HUES48 (cell line): ENCODE results near the gene DIP2C.

Experiments used
- H3K27ac ChIP-seq: one replicate; pipeline ENCODE4 v1.7.0; 2013; ENCODE audit warnings: low read depth, low read length, inconsistent platforms
- H3K27me3 ChIP-seq: 2 replicates; pipeline ENCODE4 v1.6.1; 2013; ENCODE audit warnings: mild to moderate bottlenecking, low read length; ENCODE audit not compliant: control insufficient read depth, insufficient read depth
- H3K36me3 ChIP-seq: 2 replicates; pipeline ENCODE4 v1.6.1; 2013; ENCODE audit warnings: low read length; ENCODE audit not compliant: control insufficient read depth, insufficient read depth
- H3K4me1 ChIP-seq: 2 replicates; pipeline ENCODE4 v1.6.1; 2013; ENCODE audit warnings: mild to moderate bottlenecking, low read length; ENCODE audit not compliant: control insufficient read depth, insufficient read depth
- H3K4me3 ChIP-seq: 2 replicates; pipeline ENCODE4 v1.5.1; 2013; ENCODE audit warnings: mild to moderate bottlenecking, low read depth, low read length
- H3K9ac ChIP-seq: 2 replicates; pipeline ENCODE4 v1.6.1; 2013; ENCODE audit warnings: mild to moderate bottlenecking, low read depth, low read length, moderate library complexity
- H3K9me3 ChIP-seq: 2 replicates; pipeline ENCODE4 v1.6.1; 2013; ENCODE audit warnings: low read length; ENCODE audit not compliant: control insufficient read depth, insufficient read depth

Gene DIP2C

DNA sequence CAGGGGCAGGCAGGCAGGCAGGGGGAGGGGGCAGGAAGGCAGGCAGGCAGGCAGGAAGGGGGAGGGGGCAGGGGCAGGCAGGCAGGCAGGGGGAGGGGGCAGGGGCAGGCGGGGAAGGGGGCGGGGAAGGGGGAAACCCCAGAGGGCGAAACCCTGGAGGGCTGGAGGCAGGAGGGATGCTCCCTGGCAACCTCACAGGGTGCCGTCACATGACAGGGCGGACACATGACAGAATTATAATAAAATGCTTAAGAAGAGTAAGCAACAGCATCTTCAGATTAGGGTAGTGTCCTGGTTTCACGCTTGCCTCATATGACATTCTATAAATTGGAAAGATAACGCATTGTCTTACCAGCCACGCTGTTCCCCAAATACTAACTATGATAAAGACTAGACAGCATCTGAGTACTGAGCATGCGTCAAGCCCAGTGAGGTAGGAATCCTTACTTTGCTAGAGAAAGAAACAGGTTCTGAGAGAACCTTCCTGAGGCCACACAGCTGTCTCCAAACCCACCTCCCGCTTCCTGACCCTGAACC, 131.6 kb downstream of the DIP2C start:
- H3K27ac ChIP-seq, result no peak overlapping the region
- H3K4me3 ChIP-seq, result no peak overlapping the region
- H3K9ac ChIP-seq, result no peak overlapping the region
- H3K4me1 ChIP-seq, result peaks cover 25% of the 10 kb centered on the region
- H3K9me3 ChIP-seq, result no peaks in the 10 kb centered on the region
- H3K36me3 ChIP-seq, result no peaks in the 10 kb centered on the region
- no peaks in the 10 kb centered on the region for H3K27me3 ChIP-seq

DNA sequence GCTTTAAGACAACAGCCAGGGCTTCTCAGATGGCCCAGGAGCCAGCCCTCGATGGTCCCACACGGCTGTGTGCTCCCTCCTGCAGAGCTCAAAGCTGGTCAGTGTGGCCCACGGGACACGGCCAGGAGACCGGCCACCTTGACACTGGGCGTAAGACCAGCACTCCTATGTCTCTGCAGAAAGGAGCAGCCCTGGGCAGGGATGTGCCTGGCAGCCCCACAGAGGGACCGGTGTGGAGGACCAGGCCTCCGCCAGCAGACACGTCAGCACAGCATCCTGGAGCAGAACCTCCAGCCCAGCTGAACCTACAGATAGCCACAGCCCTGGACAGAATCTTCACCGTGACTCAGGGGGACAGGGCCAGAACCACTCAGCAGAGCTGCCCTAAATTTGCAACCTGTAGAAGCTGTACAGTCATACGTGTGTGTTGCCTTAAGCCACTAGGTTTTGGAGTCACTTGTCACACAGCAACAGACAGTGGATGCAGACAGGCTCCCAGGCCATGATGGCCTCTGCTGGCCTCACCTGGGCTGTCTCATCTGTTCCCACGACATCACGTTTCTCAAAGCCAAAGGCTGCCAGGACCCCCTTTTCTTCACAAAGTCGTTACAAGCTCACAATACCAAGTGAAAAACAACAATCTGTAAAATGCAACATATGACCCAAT, 132.4 kb downstream of the DIP2C start:
- Histone ChIP-seq H3K4me1 (peaks cover 25% of the 10 kb centered on the region), H3K27ac (no peak overlapping the region), H3K36me3 (no peaks in the 10 kb centered on the region), H3K9ac (no peak overlapping the region), H3K9me3 (no peaks in the 10 kb centered on the region), H3K4me3 (no peak overlapping the region), H3K27me3 (no peaks in the 10 kb centered on the region)

DNA sequence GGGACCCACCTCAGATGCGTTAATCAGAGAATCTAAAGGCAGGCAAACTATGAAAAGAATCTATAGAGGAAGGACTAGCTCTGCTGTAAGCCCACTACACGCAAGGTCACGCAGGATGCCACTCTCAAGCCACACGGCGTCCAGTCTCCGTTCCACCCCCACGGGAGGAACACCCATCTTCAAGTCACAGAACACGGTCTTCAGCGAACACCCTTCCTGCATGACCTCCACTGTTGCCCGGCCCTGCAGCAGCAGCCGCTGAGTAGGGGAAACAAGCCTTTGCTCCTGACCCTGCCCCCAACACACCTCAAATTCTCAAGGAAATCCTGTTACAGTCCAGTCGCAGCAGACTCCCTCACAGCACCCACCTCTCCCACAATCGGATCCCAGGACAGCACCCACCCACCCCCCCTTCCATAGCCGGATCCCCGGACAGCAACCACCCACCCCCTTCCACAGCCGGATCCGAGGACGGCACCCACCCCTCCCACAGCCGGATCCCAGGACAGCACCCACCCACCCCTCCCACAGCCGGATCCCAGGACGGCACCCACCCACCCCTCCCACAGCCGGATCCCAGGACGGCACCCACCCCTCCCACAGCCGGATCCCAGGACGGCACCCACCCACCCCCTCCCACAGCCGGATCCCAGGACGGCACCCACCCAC, 133.7 kb downstream of the DIP2C start:
- Histone ChIP-seq H3K36me3 (no peaks in the 10 kb centered on the region), H3K27ac (no peak overlapping the region), H3K9ac (no peak overlapping the region), H3K4me1 (peaks cover 25% of the 10 kb centered on the region), H3K9me3 (no peaks in the 10 kb centered on the region), H3K27me3 (no peaks in the 10 kb centered on the region), H3K4me3 (no peak overlapping the region)

DNA sequence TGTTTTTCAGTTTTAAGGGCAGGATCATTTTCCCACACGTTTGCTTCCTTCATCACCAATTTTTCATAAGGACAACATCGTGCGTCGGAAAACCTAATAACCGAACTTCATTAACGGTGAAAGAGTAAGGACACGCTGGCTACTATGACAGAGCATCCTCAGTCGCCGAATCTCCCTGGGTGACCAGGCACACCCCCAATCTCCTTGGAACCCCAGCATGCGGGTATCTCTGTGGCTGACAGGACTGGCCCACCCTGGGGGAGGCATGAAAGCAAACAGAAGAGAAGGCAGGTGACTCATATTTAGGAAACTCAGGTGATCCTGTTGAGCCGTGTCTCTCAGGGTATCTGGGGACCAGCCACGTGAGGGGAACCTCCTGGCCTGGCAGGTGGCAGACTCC, 134.2 kb downstream of the DIP2C start:
- Histone ChIP-seq H3K9me3 (no peaks in the 10 kb centered on the region), H3K27ac (no peak overlapping the region), H3K4me3 (no peak overlapping the region), H3K36me3 (no peaks in the 10 kb centered on the region), H3K9ac (no peak overlapping the region), H3K27me3 (no peaks in the 10 kb centered on the region), H3K4me1 (peaks cover 25% of the 10 kb centered on the region)

DNA sequence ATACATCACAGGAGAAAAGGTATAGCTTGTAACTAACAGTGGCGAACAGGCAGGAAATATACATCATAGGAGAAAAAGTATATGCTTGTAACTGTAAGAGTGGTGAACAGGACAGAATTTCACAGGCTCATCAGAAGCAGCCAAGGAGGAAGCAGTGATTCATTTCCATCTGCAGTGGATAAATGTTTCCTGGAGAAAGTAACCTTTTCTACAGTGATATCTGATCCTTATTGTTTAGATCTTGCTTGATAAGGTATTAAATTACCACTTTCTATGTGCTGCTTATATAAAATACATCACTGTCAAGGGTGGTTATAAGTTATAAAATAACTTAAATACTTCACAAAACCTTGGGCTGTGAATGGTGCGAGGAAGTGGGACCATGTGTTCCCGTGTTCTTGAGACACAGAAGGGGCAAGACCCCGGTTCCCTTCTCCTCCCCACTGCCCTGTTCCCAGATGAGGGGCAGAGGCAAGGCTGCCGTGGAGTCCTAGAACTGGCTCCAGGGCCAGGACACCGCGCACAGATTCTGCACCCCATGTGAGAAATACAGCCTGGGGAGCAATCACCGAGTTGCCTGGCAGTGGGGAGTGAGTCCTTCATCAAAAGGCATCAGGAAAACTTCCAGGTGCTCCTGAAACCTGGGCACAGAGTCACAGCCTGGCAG, 135.2 kb downstream of the DIP2C start:
- Histone ChIP-seq H3K4me1 (peaks cover 17% of the 10 kb centered on the region), H3K27ac (no peak overlapping the region), H3K27me3 (no peaks in the 10 kb centered on the region), H3K9me3 (no peaks in the 10 kb centered on the region), H3K36me3 (no peaks in the 10 kb centered on the region), H3K9ac (no peak overlapping the region), H3K4me3 (no peak overlapping the region)

DNA sequence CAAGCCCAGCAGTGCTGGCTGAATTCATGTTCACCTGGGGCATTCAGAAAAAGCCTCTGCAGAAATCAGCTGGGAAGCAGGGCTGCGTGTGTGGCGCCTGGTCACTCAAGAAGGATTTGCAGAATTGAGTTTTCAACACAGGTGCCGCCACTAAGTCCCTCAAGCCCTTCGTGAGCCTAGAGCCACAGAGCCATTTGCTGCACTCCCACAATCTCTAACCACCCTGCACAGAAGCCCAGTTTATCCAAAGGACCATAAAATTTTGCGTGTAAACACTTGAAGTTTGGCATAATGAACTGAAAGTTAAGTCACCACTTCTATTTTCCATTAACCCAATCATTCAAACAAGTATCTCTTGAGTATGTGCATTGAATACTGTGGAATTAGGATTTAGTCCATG, 136.2 kb downstream of the DIP2C start:
- H3K9me3 ChIP-seq, result no peaks in the 10 kb centered on the region
- H3K36me3 ChIP-seq, result no peaks in the 10 kb centered on the region
- H3K4me1 ChIP-seq, result peaks cover 11% of the 10 kb centered on the region
- H3K27me3 ChIP-seq, result no peaks in the 10 kb centered on the region
- no peak overlapping the region for H3K4me3 ChIP-seq
- no peak overlapping the region for H3K9ac ChIP-seq
- H3K27ac ChIP-seq, result no peak overlapping the region

DNA sequence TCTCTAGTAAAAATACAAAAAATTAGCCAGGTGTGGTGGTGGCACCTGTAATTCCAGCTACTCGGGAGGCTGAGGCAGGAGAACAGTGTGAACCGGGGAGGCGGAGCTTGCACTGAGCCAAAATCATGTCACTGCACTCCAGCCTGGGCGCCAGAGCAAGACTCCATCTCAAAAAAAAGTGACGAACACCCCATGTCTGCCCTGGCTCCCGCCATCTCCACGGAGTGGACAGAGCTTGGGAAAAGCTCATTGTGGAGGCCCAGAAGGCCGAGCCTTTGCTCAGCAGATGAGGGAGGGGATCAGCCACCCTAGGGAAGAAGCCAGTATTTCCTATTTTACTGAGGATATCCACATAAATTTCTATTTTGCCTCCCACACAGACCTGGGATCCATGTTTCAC, 136.8 kb downstream of the DIP2C start:
- no peaks in the 10 kb centered on the region for H3K36me3 ChIP-seq
- no peak overlapping the region for H3K27ac ChIP-seq
- H3K9ac ChIP-seq, result no peak overlapping the region
- peaks cover 9% of the 10 kb centered on the region for H3K4me1 ChIP-seq
- no peaks in the 10 kb centered on the region for H3K9me3 ChIP-seq
- no peak overlapping the region for H3K4me3 ChIP-seq
- H3K27me3 ChIP-seq, result no peaks in the 10 kb centered on the region

DNA sequence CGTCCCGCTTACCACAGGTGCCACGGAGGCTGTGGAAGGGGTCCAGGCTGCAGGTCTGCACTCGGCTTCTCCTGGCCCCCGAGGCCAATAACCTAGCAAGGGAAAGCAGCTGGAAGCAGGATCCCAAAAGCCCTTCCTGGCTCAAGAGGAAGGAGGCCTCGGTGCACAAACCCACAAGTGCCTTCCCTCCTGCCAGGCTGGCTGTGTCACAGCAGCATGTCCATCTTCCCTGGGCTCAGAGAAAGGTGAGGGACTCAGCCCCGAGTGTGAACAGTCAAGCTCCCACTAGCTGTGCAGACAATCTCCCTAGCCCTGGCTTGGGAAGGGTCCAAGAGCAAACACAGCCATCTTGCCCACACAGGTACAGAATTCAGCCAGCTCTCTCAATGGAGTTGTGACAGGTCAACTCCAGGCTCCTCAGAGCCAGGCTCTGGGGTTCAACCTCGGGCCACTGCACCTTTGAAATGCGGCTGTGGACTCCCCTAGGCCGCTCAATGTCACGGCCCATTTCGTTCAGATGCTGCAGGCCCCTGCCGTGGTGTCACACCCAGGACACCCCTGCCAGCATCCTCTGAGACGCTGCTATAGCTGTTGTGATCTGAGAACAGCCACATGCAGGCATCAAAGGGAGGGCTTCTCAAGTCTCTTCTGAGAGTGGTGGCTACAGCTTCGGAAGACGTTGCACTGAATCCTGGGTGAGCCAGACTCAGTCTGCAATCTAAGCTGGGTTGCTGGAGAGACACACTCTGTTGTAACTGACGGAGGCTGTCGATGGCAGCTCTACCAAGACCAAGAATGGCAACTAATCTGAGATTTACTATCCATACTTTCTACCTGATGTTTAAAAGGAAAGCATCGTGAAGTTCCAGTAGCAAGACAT, 137.9 kb downstream of the DIP2C start:
- no peaks in the 10 kb centered on the region for H3K27me3 ChIP-seq
- H3K4me1 ChIP-seq, result peaks cover 13% of the 10 kb centered on the region
- H3K36me3 ChIP-seq, result no peaks in the 10 kb centered on the region
- H3K9me3 ChIP-seq, result no peaks in the 10 kb centered on the region
- no peak overlapping the region for H3K4me3 ChIP-seq
- H3K27ac ChIP-seq, result no peak overlapping the region
- no peak overlapping the region for H3K9ac ChIP-seq

DNA sequence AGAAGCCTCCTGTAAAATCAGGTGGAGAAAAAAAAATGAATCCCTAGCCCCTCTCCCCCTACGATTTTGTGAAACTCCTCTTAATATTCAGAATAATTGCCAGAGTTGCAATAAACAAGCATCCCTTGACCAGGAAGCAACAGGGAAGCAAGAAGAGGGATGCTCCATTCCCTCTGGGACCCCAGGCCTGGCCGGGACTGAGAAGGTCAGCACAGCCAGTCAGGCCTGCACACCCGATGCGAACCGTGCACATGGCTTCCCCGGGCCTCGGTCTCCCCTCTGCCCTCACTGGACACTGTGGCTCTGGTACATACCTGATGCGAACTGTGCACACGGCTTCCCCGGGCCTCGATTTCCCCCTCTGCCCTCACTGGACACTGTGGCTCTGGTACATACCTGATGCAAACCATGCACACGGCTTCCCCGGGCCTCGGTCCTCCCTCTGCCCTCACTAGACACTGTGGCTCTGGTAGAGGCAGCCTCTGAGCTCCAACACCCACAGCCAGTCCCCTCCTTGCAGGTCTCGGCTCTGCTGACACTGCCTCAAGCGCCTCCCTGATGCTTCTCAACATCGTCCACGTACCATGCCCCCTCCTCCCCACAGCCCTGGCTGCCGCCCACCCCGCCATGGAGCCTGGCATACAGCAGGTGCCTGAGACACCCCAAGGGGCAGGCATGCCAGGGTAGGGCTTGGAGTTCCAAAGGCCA, 138.6 kb downstream of the DIP2C start:
- Histone ChIP-seq H3K36me3 (no peaks in the 10 kb centered on the region), H3K4me1 (peaks cover 15% of the 10 kb centered on the region), H3K27me3 (no peaks in the 10 kb centered on the region), H3K9me3 (no peaks in the 10 kb centered on the region), H3K4me3 (no peak overlapping the region), H3K9ac (no peak overlapping the region), H3K27ac (no peak overlapping the region)

DNA sequence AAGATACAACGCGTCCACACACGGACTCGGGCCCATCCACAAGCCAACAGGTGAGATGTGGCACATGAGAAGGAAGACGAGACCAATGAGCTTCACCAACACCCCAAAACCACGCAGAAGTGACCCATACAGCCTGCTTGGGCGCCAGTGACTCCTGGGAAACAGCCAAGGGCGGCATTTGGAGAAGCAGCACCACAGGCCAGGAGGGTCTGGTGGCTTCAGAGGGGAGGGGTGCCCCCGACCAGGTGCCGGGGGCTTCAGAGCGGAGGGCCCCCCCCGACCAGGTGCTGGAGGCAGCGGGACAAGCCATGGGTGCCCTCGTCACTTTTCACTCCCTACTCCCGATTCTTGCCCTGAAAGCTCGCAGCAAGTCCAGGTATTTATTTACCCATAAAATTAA, 140.1 kb downstream of the DIP2C start:
- peaks cover 15% of the 10 kb centered on the region for H3K4me1 ChIP-seq
- H3K27me3 ChIP-seq, result no peaks in the 10 kb centered on the region
- no peaks in the 10 kb centered on the region for H3K36me3 ChIP-seq
- no peak overlapping the region for H3K27ac ChIP-seq
- H3K4me3 ChIP-seq, result no peak overlapping the region
- H3K9ac ChIP-seq, result no peak overlapping the region
- no peaks in the 10 kb centered on the region for H3K9me3 ChIP-seq
